ENCODE data around the gene ANAPC1.
"Not testable (repeated sequence)": the region's sequence is repeated elsewhere in the genome, so short reads cannot be mapped to it uniquely, and the experiment has no call there.

Gene ANAPC1

DNA sequence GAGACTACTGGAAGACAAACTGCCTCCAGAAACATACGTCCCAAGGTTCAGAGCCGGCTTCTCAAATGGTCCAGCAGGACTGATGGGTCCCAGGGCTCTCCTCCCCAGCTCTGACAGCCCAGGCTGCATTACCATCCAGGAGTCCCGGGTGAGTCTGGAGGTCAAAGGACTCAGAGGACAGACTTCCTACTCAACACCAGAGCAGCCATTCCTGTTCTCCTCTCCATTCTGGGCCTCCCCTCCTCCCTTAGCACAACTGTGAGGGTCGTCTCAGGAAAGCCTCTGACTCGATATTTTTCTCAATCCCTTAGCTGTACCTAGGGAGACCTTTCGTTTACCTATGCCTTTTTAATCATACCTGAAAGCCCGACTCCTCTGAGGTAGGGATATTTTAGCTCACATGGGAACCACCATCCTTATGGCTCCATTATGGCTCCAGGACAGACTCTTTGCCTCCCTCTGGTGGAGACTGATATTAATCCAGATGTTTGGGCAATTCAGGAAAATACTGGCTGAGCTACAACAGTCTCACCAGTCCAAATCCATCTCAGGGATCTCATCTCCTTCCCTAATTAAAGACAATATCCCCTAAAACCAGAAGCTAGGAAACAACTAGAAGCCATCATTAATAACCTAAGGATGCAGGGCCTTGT lies 70.9 kb downstream of the ANAPC1 start:
- DNase-seq (ENCODE audit: low read depth in 2 of 2, low spot score in 1 of 2) = not testable (repeated sequence)

DNA sequence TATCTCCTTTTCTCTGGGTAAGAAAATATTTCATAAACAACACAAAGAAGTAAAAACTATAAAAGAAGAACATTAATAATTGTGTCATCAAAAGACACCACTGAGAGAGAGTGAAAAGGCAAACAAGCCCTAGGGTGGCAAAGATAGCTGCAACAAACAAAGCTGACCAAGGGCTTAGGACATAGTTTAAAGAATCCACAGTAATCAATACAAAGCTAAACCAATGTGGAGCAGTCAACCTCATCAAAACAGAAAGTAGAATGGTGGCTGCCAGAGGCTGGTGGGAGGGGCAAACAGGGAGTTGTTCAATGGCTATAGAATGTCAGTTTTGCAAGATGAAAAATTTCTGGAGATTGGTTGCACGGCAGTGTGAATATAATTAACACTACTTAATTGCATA lies 93.4 kb downstream of the ANAPC1 start:
- DNase-seq (ENCODE audit: low read depth in 2 of 2, low spot score in 1 of 2) = not testable (repeated sequence)

DNA sequence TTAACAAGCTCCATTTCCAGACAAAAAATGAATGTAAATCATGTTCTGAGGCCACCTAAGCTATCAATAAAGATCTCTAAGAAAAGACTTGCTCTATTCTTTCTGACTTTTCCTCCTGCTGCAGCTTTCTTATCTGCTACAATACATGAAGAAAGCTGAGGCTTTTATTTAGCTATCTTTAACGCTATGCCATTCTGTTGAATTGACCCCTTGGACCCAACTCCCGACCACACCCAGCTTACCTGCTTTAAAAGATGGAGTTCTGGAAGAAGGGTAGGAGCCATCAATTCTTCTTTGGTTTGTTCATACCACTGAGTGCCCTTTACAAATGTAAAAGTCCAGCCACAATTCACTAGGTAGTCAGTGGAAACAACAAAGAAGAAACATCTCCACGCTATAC lies 99.9 kb downstream of the ANAPC1 start:
- DNase-seq (ENCODE audit: low read depth in 2 of 2, low spot score in 1 of 2) = not testable (repeated sequence)

GRCh38 chr2:111782195-111782594 lies 101.8 kb downstream of the ANAPC1 start:
- not testable (repeated sequence) for DNase-seq (ENCODE audit: low read depth in 2 of 2, low spot score in 1 of 2)

DNA sequence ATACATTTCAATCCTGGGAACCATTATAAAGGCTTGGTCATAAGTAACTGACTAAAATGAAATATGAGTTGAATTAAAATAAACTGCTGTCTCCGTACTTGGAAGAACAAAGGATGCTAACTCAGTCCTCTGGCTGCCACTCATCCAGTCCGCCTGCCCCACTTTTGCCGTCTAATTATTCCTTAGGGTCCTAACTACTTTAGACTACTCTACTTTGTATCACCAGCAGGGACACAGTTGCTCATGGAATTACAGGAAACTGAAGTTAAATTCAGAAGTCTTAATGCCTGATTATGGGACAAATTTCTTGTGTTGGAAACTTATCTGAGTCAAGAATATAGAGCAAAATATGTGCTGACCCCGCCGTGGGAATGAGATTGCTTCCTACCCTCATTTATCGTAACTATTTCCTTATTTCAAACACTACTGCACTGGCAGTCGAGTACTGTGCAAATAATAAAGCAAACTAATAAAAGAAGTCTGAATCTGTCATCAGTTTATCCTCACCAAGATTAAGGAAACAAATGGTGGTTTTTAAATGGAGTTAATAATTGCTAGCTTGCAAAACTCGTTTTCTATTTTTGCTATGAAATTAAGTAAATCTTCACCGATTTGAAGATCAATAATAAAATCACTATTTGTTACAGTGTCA lies 102.4 kb downstream of the ANAPC1 start:
- not testable (repeated sequence) for DNase-seq (ENCODE audit: low read depth in 2 of 2, low spot score in 1 of 2)

DNA sequence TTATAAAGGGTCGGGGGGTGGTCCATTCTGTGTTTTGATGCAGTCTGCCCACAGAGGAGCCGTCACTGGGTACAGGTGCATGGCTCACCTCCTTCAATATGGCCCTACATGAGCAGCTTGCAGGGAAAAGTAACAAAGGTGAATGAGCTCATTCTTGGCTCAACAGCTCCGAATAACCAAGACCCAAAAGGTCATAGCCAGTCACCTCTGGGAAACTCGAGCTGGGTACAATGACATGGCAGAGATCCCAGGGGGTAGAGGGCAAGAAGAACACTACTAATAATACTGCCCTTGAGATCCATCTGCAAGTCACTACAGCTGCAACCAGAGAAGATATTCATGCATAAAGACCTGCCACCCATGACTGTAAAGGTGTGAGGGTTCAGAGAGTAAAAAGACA lies 106.8 kb downstream of the ANAPC1 start:
- DNase-seq (ENCODE audit: low read depth in 2 of 2, low spot score in 1 of 2) = not testable (repeated sequence)

DNA sequence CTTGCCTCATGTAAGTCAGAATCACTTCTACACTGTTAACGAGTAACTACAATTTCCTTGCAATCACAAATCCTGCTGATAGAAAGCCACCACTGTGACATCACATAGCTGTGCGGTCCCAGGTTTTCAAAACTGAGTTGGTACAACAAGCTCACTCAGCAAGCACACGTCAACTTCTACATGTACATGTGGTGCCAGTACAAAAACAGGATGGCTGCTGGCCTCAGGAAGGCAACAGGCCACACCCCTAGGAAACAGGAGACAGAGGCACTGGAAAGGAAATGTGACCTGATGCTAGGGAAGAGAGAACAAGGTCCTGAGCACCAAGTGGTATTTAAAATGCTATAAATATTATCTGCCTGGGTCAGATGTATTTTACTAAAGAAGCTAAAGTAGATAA lies 107.7 kb downstream of the ANAPC1 start:
- not testable (repeated sequence) for DNase-seq (ENCODE audit: low read depth in 2 of 2, low spot score in 1 of 2)

DNA sequence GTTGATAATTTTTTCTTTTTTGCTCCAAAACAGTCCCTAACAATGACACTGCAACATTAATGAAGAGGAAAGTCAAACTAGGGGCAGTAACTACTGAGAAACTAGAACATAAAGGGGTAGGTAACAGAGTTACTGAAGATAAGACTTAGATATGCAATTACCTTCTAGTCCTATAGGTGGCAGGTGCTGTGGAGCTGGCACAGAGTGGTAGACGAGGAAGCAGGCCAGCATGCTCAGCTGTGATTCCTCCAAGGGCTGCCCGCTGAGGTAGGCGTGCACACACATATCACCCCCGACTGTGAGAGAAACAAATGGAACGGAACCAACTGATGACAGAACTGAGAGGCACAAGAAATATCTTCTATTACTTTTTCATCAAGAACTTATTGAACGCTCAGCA lies 111.8 kb downstream of the ANAPC1 start:
- not testable (repeated sequence) for DNase-seq (ENCODE audit: low read depth in 2 of 2, low spot score in 1 of 2)

DNA sequence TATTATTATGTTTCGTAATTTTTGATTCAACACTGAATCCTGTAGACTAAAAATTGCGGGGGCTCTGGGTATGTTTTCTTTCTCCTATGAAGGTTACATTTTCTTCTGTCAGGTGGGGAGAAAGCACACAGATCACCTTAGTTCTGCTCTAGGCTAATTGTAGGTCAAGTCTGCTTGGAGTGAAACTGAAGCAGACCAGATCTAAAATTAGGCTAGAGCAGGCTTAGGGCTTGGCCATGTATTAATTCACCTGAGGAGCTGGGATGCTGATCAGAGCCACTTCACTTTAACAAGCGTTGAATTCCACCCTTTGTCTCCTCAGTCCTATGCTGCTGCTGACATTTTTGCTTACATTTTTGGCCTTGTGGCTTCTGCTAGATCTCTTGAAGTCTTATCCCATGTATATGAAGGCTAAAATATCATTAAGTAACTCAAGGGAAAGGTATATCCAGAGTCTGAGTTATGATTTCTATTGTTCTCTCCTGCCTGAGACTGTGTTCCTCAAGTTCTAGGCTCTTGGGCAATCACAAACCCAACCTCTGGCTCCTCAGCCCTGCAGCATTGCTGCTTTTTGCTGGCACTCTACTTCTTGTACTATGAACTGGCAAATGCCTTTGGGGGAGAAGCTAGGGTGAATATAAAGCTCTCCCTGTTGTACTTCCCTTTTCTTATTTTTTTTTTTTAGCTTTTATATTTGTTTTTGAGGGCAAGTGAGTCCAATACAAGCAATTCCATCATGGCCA lies 112.9 kb downstream of the ANAPC1 start:
- not testable (repeated sequence) for DNase-seq (ENCODE audit: low read depth in 2 of 2, low spot score in 1 of 2)

- not testable (repeated sequence) for DNase-seq (ENCODE audit: low read depth in 2 of 2, low spot score in 1 of 2)
Observed at GRCh38 chr2:111768266-111769190, 115.5 kb downstream of the ANAPC1 start.

- not testable (repeated sequence) for DNase-seq (ENCODE audit: low read depth in 2 of 2, low spot score in 1 of 2)
Observed at GRCh38 chr2:111767087-111767486, 116.9 kb downstream of the ANAPC1 start.

DNA sequence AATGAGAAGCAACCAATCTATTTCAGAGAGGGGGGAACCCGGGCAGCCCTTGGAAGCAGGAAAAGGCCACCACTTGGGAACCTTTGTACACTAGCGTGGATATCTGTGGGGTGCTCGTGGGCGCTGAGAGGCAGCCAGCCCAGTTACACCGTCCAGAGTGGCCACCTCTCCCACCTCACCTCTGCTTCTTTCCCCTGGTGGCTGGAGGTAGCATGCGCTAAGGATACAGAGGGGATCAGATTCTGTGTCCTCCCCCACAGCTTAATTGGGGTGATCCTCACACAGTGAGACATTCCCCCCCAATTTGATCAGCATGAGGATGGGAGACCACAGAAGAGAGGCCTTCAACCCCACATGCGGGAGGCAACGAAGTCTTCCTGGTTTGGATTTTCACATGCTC lies 117.7 kb downstream of the ANAPC1 start:
- not testable (repeated sequence) for DNase-seq (ENCODE audit: low read depth in 2 of 2, low spot score in 1 of 2)

DNA sequence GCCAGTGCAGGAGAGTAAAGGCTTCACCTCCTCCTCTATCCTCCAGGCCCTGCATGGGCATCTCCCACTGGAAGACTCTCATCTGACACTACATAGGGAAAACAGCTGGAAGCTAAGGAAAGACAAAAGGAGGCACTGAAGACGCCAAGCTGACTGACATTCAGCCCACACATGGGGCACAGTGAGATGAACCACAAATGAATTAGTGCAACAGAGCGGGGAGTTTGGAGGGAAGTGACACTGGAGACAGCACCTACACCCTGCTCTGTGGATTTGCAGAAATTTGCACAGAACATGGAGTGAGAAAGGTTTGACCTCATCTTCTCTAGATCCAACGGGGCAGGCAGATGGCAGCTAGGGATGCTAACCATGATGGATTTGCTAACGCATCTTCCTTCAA lies 119.8 kb downstream of the ANAPC1 start:
- not testable (repeated sequence) for DNase-seq (ENCODE audit: low read depth in 2 of 2, low spot score in 1 of 2)

GRCh38 chr2:111760697-111761284 lies 123.2 kb downstream of the ANAPC1 start:
- not testable (repeated sequence) for DNase-seq (ENCODE audit: low read depth in 2 of 2, low spot score in 1 of 2)

- DNase-seq (ENCODE audit: low read depth in 2 of 2, low spot score in 1 of 2) = not testable (repeated sequence)
Observed at GRCh38 chr2:111752533-111752932, 131.5 kb downstream of the ANAPC1 start.

DNA sequence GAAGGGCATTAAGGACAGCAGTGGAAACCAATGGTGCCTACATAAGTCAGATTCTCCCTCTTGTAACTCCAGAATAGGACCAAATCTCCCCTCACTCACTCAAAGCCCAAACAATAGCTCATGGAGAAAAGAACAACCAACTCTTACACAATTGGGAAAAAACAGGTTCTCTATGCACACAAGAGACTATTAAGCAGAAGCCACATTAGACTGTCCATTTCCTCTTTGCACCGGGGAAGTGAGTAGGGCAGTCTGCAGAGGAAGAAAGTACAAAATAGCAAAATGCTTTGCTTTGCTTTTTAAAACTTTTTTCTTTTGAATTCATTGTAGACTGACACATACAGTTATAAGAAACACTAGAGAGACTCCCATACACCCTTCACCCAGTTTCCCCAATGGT lies 133.4 kb downstream of the ANAPC1 start:
- DNase-seq (ENCODE audit: low read depth in 2 of 2, low spot score in 1 of 2) = not testable (repeated sequence)

- not testable (repeated sequence) for DNase-seq (ENCODE audit: low read depth in 2 of 2, low spot score in 1 of 2)
Observed at GRCh38 chr2:111748429-111748828, 135.6 kb downstream of the ANAPC1 start.

DNA sequence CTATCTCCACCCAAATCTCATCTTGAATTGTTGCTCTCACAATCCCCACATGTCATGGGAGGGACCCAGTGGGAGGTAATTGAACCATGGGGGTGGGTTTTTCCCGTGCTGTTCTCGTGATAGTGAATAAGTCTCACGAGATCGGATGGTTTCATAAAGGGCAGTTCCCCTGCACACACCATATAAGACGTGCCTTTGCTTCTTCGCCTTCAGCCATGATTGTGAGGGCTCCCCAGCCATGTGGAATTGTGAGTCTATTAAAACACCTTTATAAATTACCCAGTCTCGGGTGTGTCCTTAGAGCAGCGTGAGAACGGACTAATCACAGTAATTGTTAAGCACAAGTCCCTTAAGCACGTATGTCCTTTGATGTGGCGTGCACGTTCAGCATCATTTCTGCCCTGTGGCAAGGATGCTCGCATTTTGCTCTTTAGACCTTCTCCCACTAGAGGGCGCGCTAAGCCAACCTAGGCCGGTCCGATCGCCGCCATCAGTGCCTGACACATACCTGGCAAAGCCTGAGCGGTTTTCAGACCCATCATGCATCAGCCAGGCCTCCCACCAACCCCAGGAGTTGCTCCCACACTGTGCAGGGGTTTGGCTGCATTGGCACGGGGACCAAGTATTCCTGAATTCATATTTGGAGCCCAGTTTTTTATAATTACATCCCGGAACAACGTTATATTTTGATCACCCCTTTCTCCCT lies 136.4 kb downstream of the ANAPC1 start:
- DNase-seq (ENCODE audit: low read depth in 2 of 2, low spot score in 1 of 2) = peak; percentile 6 to 34

- DNase-seq (ENCODE audit: low read depth in 2 of 2, low spot score in 1 of 2) = not testable (repeated sequence)
Observed at GRCh38 chr2:111744751-111745150, 139.2 kb downstream of the ANAPC1 start.

- DNase-seq (ENCODE audit: low read depth in 2 of 2, low spot score in 1 of 2) = not testable (repeated sequence)
Observed at GRCh38 chr2:111741517-111741916, 142.5 kb downstream of the ANAPC1 start.

Data from stimulated activated CD8-positive, alpha-beta memory T cell treated with anti-CD3 and anti-CD28 coated beads, Interleukin-4, amount 100 ng/mL, for 1 hour (primary cell).